Activated CD4-positive, alpha-beta memory T cell treated with anti-CD3 and anti-CD28 coated beads, Interleukin-2, amount 10 ng/mL, durations not matched to agents 7 days and 5 days (primary cell): ENCODE results near the gene DCAF7. TPM values are rescaled to one million over a fixed set of nuclear protein-coding genes. Genes with fewer than 3 reads are reported as not detected.

Experiments used
- CTCF ChIA-PET: fragments of 350-600 bp; sonication (Branson Sonifier 250); formaldehyde crosslinking; loops from one replicate; lab custom pipeline; 2021; ENCODE audit warnings: antibody characterized with exemption, inconsistent platforms; lab: Charles Lee
- POLR2A ChIA-PET: fragments of 350-600 bp; sonication (Branson Sonifier 250); formaldehyde crosslinking; loops from one replicate; lab custom pipeline; 2021; ENCODE audit warnings: antibody characterized with exemption; lab: Charles Lee
- DNase-seq: peaks from one replicate; pipeline ENCODE4 v3.0.0-alpha.2; 2020
- H3K27ac Mint-ChIP-seq: one replicate; pipeline ENCODE4 v1.8.0; 2021; ENCODE audit warnings: mild to moderate bottlenecking, mixed read lengths
- H3K27me3 Mint-ChIP-seq: one replicate; pipeline ENCODE4 v1.8.0; 2021; ENCODE audit warnings: mixed read lengths
- H3K36me3 Mint-ChIP-seq: one replicate; pipeline ENCODE4 v1.8.0; 2021; ENCODE audit warnings: low read depth, mixed read lengths
- H3K4me1 Mint-ChIP-seq: one replicate; pipeline ENCODE4 v1.8.0; 2021; ENCODE audit warnings: mixed read lengths
- H3K4me3 Mint-ChIP-seq: one replicate; pipeline ENCODE4 v1.8.0; 2021; ENCODE audit warnings: mild to moderate bottlenecking, mixed read lengths
- H3K9me3 Mint-ChIP-seq: one replicate; pipeline ENCODE4 v1.8.0; 2021; ENCODE audit warnings: mixed read lengths
- total RNA-seq, 2 experiments: library from RNA; stranded (reverse); gene quantifications; one replicate each; pipeline ENCODE4 v1.2.3, GENCODE V29; 2021

The DCAF7 gene
- total RNA-seq, 2 experiments from 2014 or later: 138 to 139 TPM

GRCh38 chr17:63542942-63543821 is 7.1 kb upstream of the DCAF7 start:
- H3K36me3 Mint-ChIP-seq: no peaks in the 10 kb centered on the region
- no peak for DNase-seq
- peaks cover 20% of the 10 kb centered on the region for H3K27me3 Mint-ChIP-seq
- ChIA-PET POLR2A (interaction anchor here (0.7 to 1.0 kb wide), 2 partner anchors 8 to 58 kb away, joined by 3 read pairs; partner anchors contain the start of gene DCAF7), CTCF (no interaction called here)
- H3K27ac Mint-ChIP-seq: no peak overlapping the region
- H3K9me3 Mint-ChIP-seq: no peaks in the 10 kb centered on the region
- H3K4me3 Mint-ChIP-seq: no peak overlapping the region
- H3K4me1 Mint-ChIP-seq: peaks cover 4% of the 10 kb centered on the region

DNA sequence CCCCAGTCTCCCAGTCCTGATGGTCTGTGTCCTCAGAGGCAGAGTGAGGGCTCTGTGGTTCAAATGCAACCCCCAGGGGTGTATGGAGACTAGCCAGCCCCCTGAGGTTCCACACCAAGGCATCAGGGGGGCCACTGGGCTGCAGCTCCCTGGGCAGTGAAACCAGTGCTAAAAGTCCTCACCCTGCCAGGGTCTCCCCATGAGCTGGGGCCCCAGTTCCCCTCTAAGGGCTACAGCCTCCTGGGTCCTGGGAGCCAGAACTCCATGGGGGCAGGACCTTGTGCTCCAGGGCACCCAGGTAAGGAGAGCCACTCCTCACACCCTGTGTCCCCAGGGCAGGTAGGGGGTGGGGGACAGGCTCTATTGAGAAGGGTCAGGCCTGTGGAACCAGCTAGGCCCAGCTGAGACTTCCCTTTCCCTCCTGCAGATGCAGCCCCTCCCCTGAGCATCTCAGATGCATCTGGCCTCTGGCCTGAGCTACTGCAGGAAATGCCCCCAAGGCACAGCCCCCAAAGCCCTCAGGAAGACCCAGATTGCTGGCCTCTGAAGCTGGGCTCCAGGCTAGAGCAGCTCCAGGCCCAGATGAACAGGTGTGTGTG is 6.4 kb upstream of the DCAF7 start:
- no peak for DNase-seq
- no peaks in the 10 kb centered on the region for H3K36me3 Mint-ChIP-seq
- ChIA-PET POLR2A (interaction anchor here (1.0 kb wide), 1 partner anchor 58 kb away, joined by 3 read pairs; no protein-coding TSS in a partner anchor), CTCF (interaction anchor here (1.3 kb wide), 1 partner anchor 69 kb away, joined by 4 read pairs; no protein-coding TSS in a partner anchor)
- H3K9me3 Mint-ChIP-seq: no peaks in the 10 kb centered on the region
- H3K4me3 Mint-ChIP-seq: no peak overlapping the region
- H3K27ac Mint-ChIP-seq: no peak overlapping the region
- peaks cover 13% of the 10 kb centered on the region for H3K27me3 Mint-ChIP-seq
- H3K4me1 Mint-ChIP-seq: peaks cover 3% of the 10 kb centered on the region

GRCh38 chr17:63544467-63545301 is 5.6 kb upstream of the DCAF7 start:
- DNase-seq: no peak
- Mint-ChIP-seq H3K27me3 (peaks cover 5% of the 10 kb centered on the region), H3K36me3 (no peaks in the 10 kb centered on the region), H3K4me1 (peaks cover 5% of the 10 kb centered on the region), H3K4me3 (no peak overlapping the region), H3K9me3 (no peaks in the 10 kb centered on the region), H3K27ac (no peak overlapping the region)
- ChIA-PET POLR2A (interaction anchor here (0.9 to 1.0 kb wide), 2 partner anchors 55 to 57 kb away, joined by 3 read pairs; no protein-coding TSS in a partner anchor), CTCF (interaction anchor here (1.3 kb wide), 1 partner anchor 68 kb away, joined by 4 read pairs; no protein-coding TSS in a partner anchor)

- Mint-ChIP-seq H3K27ac (no peak overlapping the region), H3K9me3 (no peaks in the 10 kb centered on the region), H3K4me1 (peaks cover 5% of the 10 kb centered on the region), H3K4me3 (no peak overlapping the region), H3K27me3 (no peaks in the 10 kb centered on the region), H3K36me3 (no peaks in the 10 kb centered on the region)
- ChIA-PET POLR2A (no interaction called here), CTCF (interaction anchor here (0.7 kb wide), 1 partner anchor 62 kb away, joined by 4 read pairs; no protein-coding TSS in a partner anchor)
- no peak for DNase-seq
These were observed 3.8 kb upstream of the DCAF7 start for GRCh38 chr17:63546308-63547082.

DNA sequence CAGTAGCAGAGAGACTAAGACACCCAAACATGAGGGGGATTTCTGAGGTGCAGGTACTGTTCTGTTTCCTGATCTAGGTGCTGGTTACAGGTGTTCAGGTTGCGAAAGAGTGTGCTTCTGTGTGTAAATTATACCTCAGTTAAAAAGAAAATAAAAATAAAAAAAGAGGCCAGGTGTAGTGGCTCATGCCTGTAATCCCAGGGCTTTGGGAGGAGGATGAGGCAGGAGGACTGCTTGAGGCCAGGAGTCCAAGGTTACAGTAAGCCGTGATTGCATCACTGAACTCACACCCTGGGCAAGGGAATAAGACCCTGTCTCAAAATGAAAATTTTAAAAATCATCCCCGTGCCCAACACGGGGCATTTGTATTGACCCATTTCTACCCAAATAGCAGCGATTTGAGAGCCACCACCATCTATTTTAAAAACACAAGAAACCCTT is 3.2 kb upstream of the DCAF7 start:
- H3K27me3 Mint-ChIP-seq: no peaks in the 10 kb centered on the region
- peaks cover 8% of the 10 kb centered on the region for H3K4me1 Mint-ChIP-seq
- no peak overlapping the region for H3K4me3 Mint-ChIP-seq
- peaks cover 4% of the 10 kb centered on the region for H3K36me3 Mint-ChIP-seq
- no peak for DNase-seq
- ChIA-PET POLR2A (no interaction called here), CTCF (no interaction called here)
- H3K27ac Mint-ChIP-seq: no peak overlapping the region
- no peaks in the 10 kb centered on the region for H3K9me3 Mint-ChIP-seq

DNA sequence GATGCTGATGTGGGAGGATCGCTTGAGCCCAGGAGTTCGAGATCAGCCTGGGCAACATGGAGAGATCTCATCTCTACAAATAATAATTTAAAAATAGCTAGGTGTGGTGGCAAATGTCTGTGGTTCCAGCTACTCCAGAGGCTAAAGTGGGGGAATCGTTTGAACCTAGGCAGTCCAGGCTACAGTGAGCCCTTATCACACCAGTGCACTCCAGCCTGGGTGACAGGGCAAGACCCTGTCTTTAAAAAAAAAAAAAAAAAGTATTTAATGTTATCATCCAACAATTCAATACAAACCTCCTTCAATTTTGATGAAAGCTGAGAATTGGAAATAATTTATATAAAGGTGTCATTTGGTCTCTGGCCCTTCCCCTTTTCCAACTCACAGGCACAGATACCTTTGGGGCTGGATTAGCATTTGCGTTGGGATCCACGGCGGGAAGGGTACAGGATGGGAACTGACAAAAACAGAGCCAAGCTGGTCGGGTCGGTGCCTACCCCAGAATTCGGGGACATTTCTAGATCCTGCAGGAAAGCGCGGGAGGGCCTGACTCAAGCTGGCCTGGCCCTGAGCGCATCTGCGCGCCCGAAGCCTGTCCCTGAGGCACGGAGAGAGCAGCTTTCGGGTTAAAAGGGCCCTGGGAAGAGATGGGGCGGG is 860 bp upstream of the DCAF7 start:
- CTCF ChIA-PET: interaction anchor here (0.7 to 4.8 kb wide), 3 partner anchors 9 to 123 kb away, joined by 3 to 30 read pairs (median 19); no protein-coding TSS in a partner anchor

DNA sequence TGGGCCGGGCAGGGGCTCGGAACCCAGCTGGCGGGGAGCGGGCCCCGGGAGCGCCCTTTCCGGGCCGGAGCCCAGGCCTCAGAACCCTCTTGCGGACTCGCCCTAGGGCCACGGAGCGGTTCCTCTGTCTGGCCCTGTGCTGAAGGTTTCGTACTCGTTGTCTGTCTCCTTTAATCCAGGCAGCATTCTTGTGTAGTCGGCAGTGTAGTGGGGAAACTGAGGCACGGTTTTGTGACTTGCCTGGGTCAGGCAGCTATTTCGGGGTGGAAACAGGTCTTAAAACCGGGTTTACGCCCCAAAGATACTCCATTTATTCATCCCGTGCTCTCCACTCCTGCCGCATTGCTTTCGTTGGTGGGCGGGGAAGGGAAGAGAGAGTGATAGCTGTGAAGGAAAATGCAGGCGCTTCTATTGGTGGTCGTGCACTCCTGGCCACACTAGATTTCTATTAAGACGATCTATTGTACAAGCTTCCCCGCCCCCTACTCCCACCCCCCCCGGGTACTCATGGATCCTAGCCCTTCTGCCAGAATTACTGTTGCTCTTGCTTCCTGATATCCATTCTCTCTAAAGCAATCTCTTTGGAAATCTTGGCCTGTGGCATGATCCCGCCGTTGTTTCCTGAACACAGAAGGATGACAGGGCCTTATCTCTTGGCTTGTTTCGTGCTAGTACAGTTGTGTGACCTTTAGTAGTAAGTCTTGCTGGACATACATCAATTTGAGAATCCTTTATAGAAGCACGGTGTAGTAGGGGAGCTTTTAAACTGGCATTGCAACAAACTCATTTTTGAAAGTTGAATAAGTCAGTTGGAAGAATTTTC is 751 bp downstream of the DCAF7 start:
- Mint-ChIP-seq H3K27me3 (no peaks in the 10 kb centered on the region), H3K9me3 (no peaks in the 10 kb centered on the region)

More for the DNA sequence above, 860 bp upstream of the DCAF7 start:
- H3K27me3 Mint-ChIP-seq: no peaks in the 10 kb centered on the region
- no peaks in the 10 kb centered on the region for H3K9me3 Mint-ChIP-seq
- DNase-seq: no peak
- H3K4me3 Mint-ChIP-seq: peak overlapping the region; percentile 86
- H3K4me1 Mint-ChIP-seq: peaks cover 26% of the 10 kb centered on the region
- peaks cover 22% of the 10 kb centered on the region for H3K36me3 Mint-ChIP-seq
- peak overlapping the region; percentile 96 for H3K27ac Mint-ChIP-seq
- POLR2A ChIA-PET: interaction anchor here (0.7 to 4.8 kb wide), 18 partner anchors 11 to 225 kb away, joined by 3 to 34 read pairs (median 4); partner anchors contain the start of genes DDX42, KCNH6, MAP3K3 and TACO1

DNA sequence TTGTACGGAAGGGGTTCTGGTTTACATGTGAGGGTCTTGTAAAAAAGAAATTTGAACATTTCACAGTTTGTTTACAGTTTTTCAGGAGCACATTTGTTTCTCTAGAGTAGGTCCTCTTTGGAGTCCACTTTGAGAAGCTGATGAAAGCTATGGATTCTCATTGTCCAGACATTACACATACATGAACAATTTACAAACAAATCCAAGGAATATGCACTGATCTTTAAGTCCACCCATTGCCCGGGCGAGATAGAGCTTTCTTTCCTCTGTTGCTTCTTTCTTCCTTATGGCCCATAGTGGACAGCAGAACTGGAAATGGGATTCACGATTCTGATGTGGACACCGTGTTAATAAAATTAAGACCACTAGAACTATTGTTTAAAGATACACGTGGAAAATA is 1.9 kb downstream of the DCAF7 start:
- H3K36me3 Mint-ChIP-seq: peaks cover 43% of the 10 kb centered on the region
- H3K4me1 Mint-ChIP-seq: peaks cover 48% of the 10 kb centered on the region
- POLR2A ChIA-PET: interaction anchor here (0.8 to 4.8 kb wide), 8 partner anchors 17 to 223 kb away, joined by 3 to 34 read pairs (median 8); partner anchors contain the start of gene TACO1

More for the DNA sequence above, 751 bp downstream of the DCAF7 start:
- Mint-ChIP-seq H3K36me3 (peaks cover 36% of the 10 kb centered on the region), H3K4me3 (peak overlapping the region; percentile 86), H3K4me1 (peaks cover 41% of the 10 kb centered on the region), H3K27ac (peak overlapping the region; percentile 96)
- ChIA-PET POLR2A (interaction anchor here (0.8 to 4.8 kb wide), 30 partner anchors 8 to 298 kb away, joined by 3 to 34 read pairs (median 4); partner anchors contain the start of genes DDX42, LIMD2, MAP3K3 and SMARCD2), CTCF (interaction anchor here (0.6 to 4.8 kb wide), 8 partner anchors 9 to 277 kb away, joined by 3 to 30 read pairs (median 4); no protein-coding TSS in a partner anchor)
- DNase-seq: peak; percentile 31

GRCh38 chr17:63555500-63556156 is 5.4 kb downstream of the DCAF7 start:
- Mint-ChIP-seq H3K9me3 (no peaks in the 10 kb centered on the region), H3K4me1 (peaks cover 50% of the 10 kb centered on the region), H3K27ac (no peak overlapping the region), H3K4me3 (no peak overlapping the region), H3K36me3 (peaks cover 47% of the 10 kb centered on the region), H3K27me3 (no peaks in the 10 kb centered on the region)
- CTCF ChIA-PET: interaction anchor here (2.5 kb wide), 1 partner anchor 57 kb away, joined by 5 read pairs; no protein-coding TSS in a partner anchor
- POLR2A ChIA-PET: interaction anchor here (1.2 kb wide), 1 partner anchor 56 kb away, joined by 4 read pairs; no protein-coding TSS in a partner anchor
- no peak for DNase-seq

More for the DNA sequence above, 1.9 kb downstream of the DCAF7 start:
- DNase-seq: no peak
- peak overlapping the region; percentile 86 for H3K4me3 Mint-ChIP-seq
- H3K27ac Mint-ChIP-seq: peak overlapping the region; percentile 59
- CTCF ChIA-PET: interaction anchor here (0.6 to 4.8 kb wide), 8 partner anchors 11 to 1130 kb away, joined by 3 to 30 read pairs (median 4); no protein-coding TSS in a partner anchor
- no peaks in the 10 kb centered on the region for H3K9me3 Mint-ChIP-seq
- H3K27me3 Mint-ChIP-seq: no peaks in the 10 kb centered on the region

DNA sequence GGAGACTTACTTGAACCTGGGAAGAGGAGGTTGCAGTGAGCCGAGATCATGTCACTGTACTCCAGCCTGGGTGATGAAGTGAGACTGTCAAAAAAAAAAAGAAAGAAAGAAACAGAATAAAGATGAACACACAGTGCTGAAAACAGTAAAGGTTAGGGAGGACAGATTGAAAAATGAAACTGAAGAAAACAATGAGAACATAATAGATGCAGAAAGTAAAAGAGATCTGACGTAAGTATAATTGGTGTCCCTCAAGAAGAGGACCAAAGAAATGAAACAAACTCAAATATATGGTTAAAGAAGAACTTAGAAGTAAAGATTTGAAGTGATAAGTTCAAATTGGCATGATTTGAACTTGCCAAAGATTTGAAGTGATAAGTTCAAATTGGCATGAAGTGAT is 7.1 kb downstream of the DCAF7 start:
- DNase-seq: no peak
- ChIA-PET CTCF (interaction anchor here (0.7 kb wide), 1 partner anchor 54 kb away, joined by 3 read pairs; no protein-coding TSS in a partner anchor), POLR2A (interaction anchor here (0.6 kb wide), 1 partner anchor 55 kb away, joined by 3 read pairs; no protein-coding TSS in a partner anchor)
- H3K27ac Mint-ChIP-seq: no peak overlapping the region
- no peaks in the 10 kb centered on the region for H3K9me3 Mint-ChIP-seq
- peaks cover 49% of the 10 kb centered on the region for H3K4me1 Mint-ChIP-seq
- H3K4me3 Mint-ChIP-seq: no peak overlapping the region
- peaks cover 42% of the 10 kb centered on the region for H3K36me3 Mint-ChIP-seq
- H3K27me3 Mint-ChIP-seq: no peaks in the 10 kb centered on the region
